Stomach (tissue), 9 donors: ENCODE data around the gene BDNF. TPM values are rescaled to one million over a fixed set of nuclear protein-coding genes. Genes with fewer than 3 reads are reported as not detected.

Experiments used
- DNase-seq, 2 donors: peaks; one replicate each; pipeline versions ENCODE4 v3.0.0 to v3.0.0-alpha.2; 2013 to 2019
- H3K27ac ChIP-seq, 5 donors: fragments of 200-600 bp in 4 of 5; sonication (generic) in 4 of 5; one replicate each; pipeline ENCODE4 v1.5.1; 2013 to 2019; ENCODE audit warnings: mild to moderate bottlenecking in 1 of 5, moderate library complexity in 1 of 5
- H3K27me3 ChIP-seq, 3 donors: fragments of 200-600 bp; sonication (generic); one replicate each; pipeline ENCODE4 v1.5.1; 2017 to 2019; ENCODE audit warnings: mixed run types in 1 of 3
- H3K36me3 ChIP-seq, 4 donors: fragments of 200-600 bp; sonication (generic); 1 replicate in 3 of 4; 2 replicates in 1 of 4; pipeline ENCODE4 v1.5.1; 2016 to 2019
- H3K4me1 ChIP-seq, 4 donors: fragments of 200-600 bp; sonication (generic); one replicate each; pipeline ENCODE4 v1.5.1; 2016 to 2019
- H3K4me3 ChIP-seq, 4 donors: fragments of 200-600 bp; sonication (generic) in 3 of 4; one replicate each; pipeline ENCODE4 v1.5.1; 2016 to 2019; ENCODE audit warnings: mild to moderate bottlenecking in 1 of 4
- H3K9me3 ChIP-seq, 4 donors: fragments of 200-600 bp; sonication (generic); one replicate each; pipeline ENCODE4 v1.5.1; 2016 to 2019
- EP300 ChIP-seq: sonication (generic); formaldehyde crosslinking; IDR thresholded peaks from one replicate; pipeline ENCODE4 v1.6.1; 2017; ENCODE audit warnings: antibody characterized with exemption
- POLR2A ChIP-seq, 4 donors: fragments of 450-650 bp; IDR thresholded peaks; one replicate each; pipeline ENCODE4 v1.6.1; 2016; ENCODE audit warnings: antibody characterized with exemption in 4 of 4, control low read depth in 2 of 4, mild to moderate bottlenecking in 1 of 4, moderate library complexity in 1 of 4
- POLR2AphosphoS5 ChIP-seq, 3 donors: sonication (generic); formaldehyde crosslinking; IDR thresholded peaks; one replicate each; pipeline ENCODE4 v1.6.1; 2016; ENCODE audit warnings: antibody characterized with exemption in 3 of 3
- WGBS, 5 donors: extraction: QIAGEN DNeasy Blood & Tissue Kit in 3 of 5; methylation state at CpG; one replicate each; pipeline versions ENCODE4 v1.1.5 to v1.1.7; 2013 to 2018; 5-methylcytosine and 5-hydroxymethylcytosine counted together
- intact Hi-C: fragments of 100-400 bp; cut with DNase I; formaldehyde crosslinking; loops from one replicate; pipeline ENCODE4 v1.15.1; 2023; ENCODE audit warnings: low total_unique reads
- polyA plus RNA-seq, 3 donors: library from polyadenylated mRNA; stranded (reverse); fragments of 200-250 nt; gene quantifications; one replicate each; pipeline ENCODE4 v1.2.3, GENCODE V29; 2013
- total RNA-seq, 5 donors: library from RNA; depleted of rRNA; stranded (reverse); fragments of >200 nt; gene quantifications; one replicate each; pipeline versions ENCODE4 v1.1.0 to v1.2.3, GENCODE V29; 2014 to 2016
- TF ChIP-seq, protein P1 (sequence below), 7 experiments: fragments of 450-650 bp in 4 of 7; fragments of 200-600 bp in 3 of 7; sonication (generic) in 3 of 7; IDR thresholded peaks; one replicate each; pipeline ENCODE4 v1.5.1; 2016 to 2019; ENCODE audit warnings: antibody characterized with exemption in 7 of 7, control low read depth in 2 of 7, mild to moderate bottlenecking in 1 of 7
- donor health status: healthy with polysubstance abuse.
- donor health status: Bipolar disorder and iron deficiency.
- donor health status: healthy.

Gene BDNF
- total and polyA plus RNA-seq, 8 donors, result under 0.01 to 1.7 (median 0.81) TPM; not detected in 1

DNA sequence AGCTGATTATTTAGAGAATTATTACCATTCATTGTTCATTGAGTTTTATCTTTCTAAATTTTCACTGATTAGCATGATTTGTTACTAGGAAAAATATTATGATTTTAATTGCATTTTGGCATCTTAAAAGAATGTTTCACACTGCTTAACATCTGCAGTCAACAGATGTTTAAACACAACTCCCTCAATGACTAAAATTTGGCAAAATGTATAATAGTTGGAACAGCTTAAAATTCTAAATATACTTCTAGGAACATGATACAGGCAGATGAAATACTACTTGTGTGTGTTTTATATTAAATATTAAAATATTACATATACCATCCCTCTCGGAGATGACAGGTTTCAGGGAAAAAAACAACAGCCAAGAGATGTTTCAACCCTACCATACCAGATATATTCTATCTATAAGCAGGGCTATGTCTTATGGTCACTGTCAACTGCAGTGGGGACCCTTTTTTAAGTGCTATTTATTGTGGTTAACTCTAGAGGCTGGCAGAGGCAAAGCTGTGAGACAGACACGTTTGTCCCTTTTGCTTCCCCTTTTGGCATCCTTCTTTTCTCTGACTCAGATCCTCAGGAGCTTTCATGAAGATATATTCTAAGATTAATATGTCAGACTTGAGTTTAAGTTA lies 81.9 kb downstream of the BDNF start:
- 52 to 76% (median 61%) methylated on average over 2 of the region's 2 CpGs for WGBS, 5 donors
- Histone ChIP-seq H3K4me3 (no peak overlapping the region), H3K9me3 (no peaks in the 10 kb centered on the region), H3K36me3 (no peaks in the 10 kb centered on the region), H3K27ac (no peak overlapping the region), H3K27me3 (no peaks in the 10 kb centered on the region), H3K4me1 (no peaks in the 10 kb centered on the region)
- DNase-seq, result peak in 1 of 2 donors; percentile 32
- TF ChIP-seq POLR2AphosphoS5 (IDR thresholded peaks at IDR 0.05) (no peak), EP300 (no peak), POLR2A (IDR thresholded peaks at IDR 0.05) (no peak)
- TF ChIP-seq, protein P1, sequence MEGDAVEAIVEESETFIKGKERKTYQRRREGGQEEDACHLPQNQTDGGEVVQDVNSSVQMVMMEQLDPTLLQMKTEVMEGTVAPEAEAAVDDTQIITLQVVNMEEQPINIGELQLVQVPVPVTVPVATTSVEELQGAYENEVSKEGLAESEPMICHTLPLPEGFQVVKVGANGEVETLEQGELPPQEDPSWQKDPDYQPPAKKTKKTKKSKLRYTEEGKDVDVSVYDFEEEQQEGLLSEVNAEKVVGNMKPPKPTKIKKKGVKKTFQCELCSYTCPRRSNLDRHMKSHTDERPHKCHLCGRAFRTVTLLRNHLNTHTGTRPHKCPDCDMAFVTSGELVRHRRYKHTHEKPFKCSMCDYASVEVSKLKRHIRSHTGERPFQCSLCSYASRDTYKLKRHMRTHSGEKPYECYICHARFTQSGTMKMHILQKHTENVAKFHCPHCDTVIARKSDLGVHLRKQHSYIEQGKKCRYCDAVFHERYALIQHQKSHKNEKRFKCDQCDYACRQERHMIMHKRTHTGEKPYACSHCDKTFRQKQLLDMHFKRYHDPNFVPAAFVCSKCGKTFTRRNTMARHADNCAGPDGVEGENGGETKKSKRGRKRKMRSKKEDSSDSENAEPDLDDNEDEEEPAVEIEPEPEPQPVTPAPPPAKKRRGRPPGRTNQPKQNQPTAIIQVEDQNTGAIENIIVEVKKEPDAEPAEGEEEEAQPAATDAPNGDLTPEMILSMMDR (IDR thresholded peaks at IDR 0.05), result no peak
- intact Hi-C loops, result no loop called here

GRCh38 chr11:27616711-27617110 lies 83.5 kb downstream of the BDNF start:
- intact Hi-C loops, result no loop called here
- 33 to 57% (median 44%) methylated on average over 2 of the region's 2 CpGs for WGBS, 5 donors
- H3K27me3 ChIP-seq, result no peaks in the 10 kb centered on the region

GRCh38 chr11:27615833-27616232 lies 84.4 kb downstream of the BDNF start:
- H3K27me3 ChIP-seq, result no peaks in the 10 kb centered on the region
- TF ChIP-seq POLR2AphosphoS5 (IDR thresholded peaks at IDR 0.05), result no peak
- TF ChIP-seq, protein P1 (IDR thresholded peaks at IDR 0.05), result no peak
- no peak for TF ChIP-seq EP300
- no peak for TF ChIP-seq POLR2A (IDR thresholded peaks at IDR 0.05)
- intact Hi-C loops, result no loop called here
- no peaks in the 10 kb centered on the region for H3K36me3 ChIP-seq
- 88 to 97% (median 95%) methylated on average over 5 of the region's 5 CpGs for WGBS, 5 donors
- no peaks in the 10 kb centered on the region for H3K9me3 ChIP-seq
- DNase-seq, result no peak
- no peaks in the 10 kb centered on the region for H3K4me1 ChIP-seq
- H3K4me3 ChIP-seq, result no peak overlapping the region
- H3K27ac ChIP-seq, result no peak overlapping the region

More at GRCh38 chr11:27616711-27617110, 83.5 kb downstream of the BDNF start:
- no peak overlapping the region for H3K4me3 ChIP-seq
- TF ChIP-seq POLR2AphosphoS5 (IDR thresholded peaks at IDR 0.05) (no peak), POLR2A (IDR thresholded peaks at IDR 0.05) (no peak), EP300 (no peak)
- TF ChIP-seq, protein P1 (IDR thresholded peaks at IDR 0.05), result no peak
- H3K4me1 ChIP-seq, result no peaks in the 10 kb centered on the region
- no peaks in the 10 kb centered on the region for H3K36me3 ChIP-seq
- DNase-seq, result no peak
- H3K9me3 ChIP-seq, result no peaks in the 10 kb centered on the region
- no peak overlapping the region for H3K27ac ChIP-seq

GRCh38 chr11:27614092-27614491 lies 86.2 kb downstream of the BDNF start:
- TF ChIP-seq, protein P1 (IDR thresholded peaks at IDR 0.05), result no peak
- TF ChIP-seq EP300 (no peak), POLR2AphosphoS5 (IDR thresholded peaks at IDR 0.05) (no peak), POLR2A (IDR thresholded peaks at IDR 0.05) (no peak)
- intact Hi-C loops, result no loop called here
- H3K27ac ChIP-seq, result no peak overlapping the region

More at GRCh38 chr11:27614092-27614491, 86.2 kb downstream of the BDNF start:
- Histone ChIP-seq H3K4me1 (no peaks in the 10 kb centered on the region), H3K27me3 (no peaks in the 10 kb centered on the region), H3K4me3 (no peak overlapping the region), H3K9me3 (no peaks in the 10 kb centered on the region), H3K36me3 (no peaks in the 10 kb centered on the region)
- no peak for DNase-seq
